K562 (cell line): ENCODE measurements around the gene SLC26A8. TPM values are rescaled to one million over a fixed set of nuclear protein-coding genes. Genes with fewer than 3 reads are reported as not detected.

Experiments
- CBX1 ChIP-seq: sonication (generic); IDR thresholded peaks from 2 replicates; pipeline ENCODE4 v1.6.1; 2016; ENCODE audit warnings: antibody characterized with exemption, low read depth, mild to moderate bottlenecking
- FOXP4 ChIP-seq: sonication (generic); formaldehyde crosslinking; IDR thresholded peaks from 2 replicates; pipeline ENCODE4 v1.8.0; 2022; ENCODE audit warnings: mild to moderate bottlenecking, missing genetic modification reagents, borderline replicate concordance
- ILK ChIP-seq: fragments of 450-650 bp; IDR thresholded peaks from 2 replicates; pipeline ENCODE4 v1.6.1; 2016; ENCODE audit warnings: missing genetic modification characterization, low read depth, mild to moderate bottlenecking, missing compliant biosample characterization, moderate library complexity, borderline replicate concordance
- KLF6 ChIP-seq: fragments of 250-450 bp; sonication (Bioruptor Pico); IDR thresholded peaks from 2 replicates; pipeline ENCODE4 v1.4.0; 2020; ENCODE audit warnings: mild to moderate bottlenecking, moderate library complexity, borderline replicate concordance
- MGA ChIP-seq: fragments of 450-650 bp; IDR thresholded peaks from 2 replicates; pipeline ENCODE4 v1.6.1; 2016; ENCODE audit warnings: mild to moderate bottlenecking, moderate library complexity
- PCBP2 ChIP-seq: fragments of 200-400 bp; formaldehyde crosslinking; IDR thresholded peaks from 2 replicates; pipeline ENCODE4 v1.6.1; 2018; ENCODE audit warnings: low read length, low read depth, mild to moderate bottlenecking, moderate library complexity; ENCODE audit not compliant: poor library complexity, severe bottlenecking
- TAF7 ChIP-seq: fragments of 450-650 bp; IDR thresholded peaks from 2 replicates; pipeline ENCODE4 v1.6.1; 2016; ENCODE audit warnings: missing genetic modification characterization, missing compliant biosample characterization
- U2AF2 ChIP-seq: fragments of 200-400 bp; formaldehyde crosslinking; optimal IDR thresholded peaks from 2 replicates; pipeline ENCODE3; 2017; ENCODE audit warnings: low read depth, mild to moderate bottlenecking, low read length
- XRCC5 ChIP-seq: fragments of 200-400 bp; formaldehyde crosslinking; IDR thresholded peaks from 2 replicates; pipeline ENCODE4 v1.6.1; 2017; ENCODE audit warnings: low read depth, mild to moderate bottlenecking, low read length
- ZNF740 ChIP-seq, 3 experiments: fragments of 200-800 bp in 1 of 3; sonication (Bioruptor generic) in 1 of 3; sonication (generic) in 1 of 3; formaldehyde crosslinking in 1 of 3; IDR thresholded peaks; 2 replicates each; pipeline versions ENCODE4 v1.6.1 to v1.8.0; 2016 to 2022; ENCODE audit warnings: mild to moderate bottlenecking in 2 of 3, missing compliant biosample characterization in 2 of 3, missing genetic modification characterization in 2 of 3, missing genetic modification reagents in 1 of 3
- polyA plus RNA-seq, 8 experiments: library from polyadenylated mRNA; depleted of rRNA in 4 of 8; stranded (reverse) in 5 of 8; unstranded in 3 of 8; fragments of >200 nt; fragmentation: Nextera tagmentation in 2 of 8; fragmentation: Illumina TruSeq in 1 of 8; extraction: Ambion mirVana in 2 of 8; extraction: Trizol in 1 of 8; gene quantifications; 2 replicates each; pipeline versions ENCODE4 v1.2.1 to v1.2.3, GENCODE V29; 2011 to 2014; ENCODE audit warnings: inconsistent platforms in 1 of 8, missing spikeins in 1 of 8
- total RNA-seq, 7 experiments: library from RNA; depleted of rRNA in 6 of 7; stranded (reverse); fragments of >200 nt in 6 of 7; fragmentation: Illumina TruSeq in 2 of 7; extraction: Trizol in 2 of 7; gene quantifications; 2 replicates each; pipeline versions ENCODE4 v1.2.1 to v1.2.3, GENCODE V29; 2011 to 2021; ENCODE audit warnings: low replicate concordance in 1 of 7

SLC26A8 gene
- total and polyA plus RNA-seq, 9 of the 15 experiments (the other 6 are each of a cell fraction or from before 2014, with no cell fraction given), result not detected

GRCh38 chr6:35919827-35920751, 104.4 kb downstream of the SLC26A8 start (continued):
- TF ChIP-seq MGA (0 out of 2 replicates have a peak, but pooled peaks have one; percentile 8), ILK (no peak), FOXP4 (peak; percentile 57), TAF7 (no peak), XRCC5 (peak; percentile 55; the same call in 1 of the 2 replicates), ZNF740 (CRISPR knock-in tag; IDR thresholded peaks at IDR 0.05) (0 out of 2 replicates have a peak, but pooled peaks have one; percentile 14), ZNF740 (tag; IDR thresholded peaks at IDR 0.05) (no peak), KLF6 (CRISPR knock-in tag) (no peak), CBX1 (0 out of 2 replicates have a peak, but pooled peaks have one; percentile 28), U2AF2 (no peak), PCBP2 (no peak)
